ENCODE measurements around the gene LRRC66. TPM values are rescaled to one million over a fixed set of nuclear protein-coding genes. Genes with fewer than 3 reads are reported as not detected.

The LRRC66 gene
- total RNA-seq, 3 donors from 2014 or later (not counting 1 experiment from before 2014, with no cell fraction given): not detected

- no peak overlapping the region for H3K27ac ChIP-seq (ENCODE audit: low read length)
- Mint-ChIP-seq H3K27ac (no peak overlapping the region), H3K9me3 (no peaks in the 10 kb centered on the region), H3K27me3 (ENCODE audit: low read depth in 2 of 2) (peaks cover 11 to 22% of the 10 kb centered on the region in 2 donors), H3K36me3 (peaks cover 5% of the 10 kb centered on the region), H3K4me1 (no peaks in the 10 kb centered on the region), H3K4me3 (no peak overlapping the region)
- no peaks in the 10 kb centered on the region for H3K4me1 ChIP-seq (ENCODE audit: control insufficient read depth, insufficient read depth, low read length)
- H3K27me3 ChIP-seq (ENCODE audit: control insufficient read depth, insufficient read depth, low read length): peaks cover 7% of the 10 kb centered on the region
- H3K9me3 ChIP-seq (ENCODE audit: control insufficient read depth, insufficient read depth, low read length): no peaks in the 10 kb centered on the region
- 100% methylated on average over 1 of the region's 1 CpG for WGBS (ENCODE audit: insufficient coverage)
- TF ChIP-seq, protein P1, sequence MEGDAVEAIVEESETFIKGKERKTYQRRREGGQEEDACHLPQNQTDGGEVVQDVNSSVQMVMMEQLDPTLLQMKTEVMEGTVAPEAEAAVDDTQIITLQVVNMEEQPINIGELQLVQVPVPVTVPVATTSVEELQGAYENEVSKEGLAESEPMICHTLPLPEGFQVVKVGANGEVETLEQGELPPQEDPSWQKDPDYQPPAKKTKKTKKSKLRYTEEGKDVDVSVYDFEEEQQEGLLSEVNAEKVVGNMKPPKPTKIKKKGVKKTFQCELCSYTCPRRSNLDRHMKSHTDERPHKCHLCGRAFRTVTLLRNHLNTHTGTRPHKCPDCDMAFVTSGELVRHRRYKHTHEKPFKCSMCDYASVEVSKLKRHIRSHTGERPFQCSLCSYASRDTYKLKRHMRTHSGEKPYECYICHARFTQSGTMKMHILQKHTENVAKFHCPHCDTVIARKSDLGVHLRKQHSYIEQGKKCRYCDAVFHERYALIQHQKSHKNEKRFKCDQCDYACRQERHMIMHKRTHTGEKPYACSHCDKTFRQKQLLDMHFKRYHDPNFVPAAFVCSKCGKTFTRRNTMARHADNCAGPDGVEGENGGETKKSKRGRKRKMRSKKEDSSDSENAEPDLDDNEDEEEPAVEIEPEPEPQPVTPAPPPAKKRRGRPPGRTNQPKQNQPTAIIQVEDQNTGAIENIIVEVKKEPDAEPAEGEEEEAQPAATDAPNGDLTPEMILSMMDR (IDR thresholded peaks at IDR 0.05): no peak
- ATAC-seq: no peak
- intact Hi-C loops (cut with micrococcal nuclease): no loop called here
- H3K36me3 ChIP-seq (ENCODE audit: control insufficient read depth, insufficient read depth, low read length): no peaks in the 10 kb centered on the region
- no peak overlapping the region for H3K4me3 ChIP-seq (ENCODE audit: low read length)
- DNase-seq: no peak
These were observed 24.9 kb upstream of the LRRC66 start for GRCh38 chr4:52045028-52045427.

- H3K36me3 ChIP-seq (ENCODE audit: control insufficient read depth, insufficient read depth, low read length): no peaks in the 10 kb centered on the region
- intact Hi-C loops (cut with micrococcal nuclease): no loop called here
- peak within 1 kb of the TSS; percentile 89 for H3K4me3 Mint-ChIP-seq
- H3K27me3 Mint-ChIP-seq (ENCODE audit: low read depth in 2 of 2): peaks cover 34 to 47% of the 10 kb centered on the region in 2 donors
- H3K9me3 Mint-ChIP-seq: no peaks in the 10 kb centered on the region
- peaks cover 8% of the 10 kb centered on the region for H3K4me1 ChIP-seq (ENCODE audit: control insufficient read depth, insufficient read depth, low read length)
- ATAC-seq (peak; percentile 68 to 87 (median 74)), DNase-seq (peak in 1 of 2 donors; percentile 78)
- TF ChIP-seq, protein P1 (IDR thresholded peaks at IDR 0.05): no peak
- no peaks in the 10 kb centered on the region for H3K36me3 Mint-ChIP-seq
- 4% methylated on average over 68 of the region's 70 CpGs for WGBS (ENCODE audit: insufficient coverage)
- peaks cover 3% of the 10 kb centered on the region for H3K27me3 ChIP-seq (ENCODE audit: control insufficient read depth, insufficient read depth, low read length)
- no peaks in the 10 kb centered on the region for H3K9me3 ChIP-seq (ENCODE audit: control insufficient read depth, insufficient read depth, low read length)
- peak within 1 kb of the TSS; percentile 37 for H3K4me3 ChIP-seq (ENCODE audit: low read length)
- H3K27ac Mint-ChIP-seq: no peak within 1 kb of the TSS
- no peak within 1 kb of the TSS for H3K27ac ChIP-seq (ENCODE audit: low read length)
- peaks cover 10 to 14% of the 10 kb centered on the region in 2 donors for H3K4me1 Mint-ChIP-seq
These were observed 18.1 kb upstream of the LRRC66 start, which contains the start of gene SGCB for GRCh38 chr4:52038103-52038912. SGCB (minus strand) TSS chr4:52038299; CDS start chr4:52038259, 40 bp downstream.

GRCh38 chr4:52037689-52038102 is 17.5 kb upstream of the LRRC66 start:
- Histone ChIP-seq H3K27ac (ENCODE audit: low read length) (no peak overlapping the region), H3K4me3 (ENCODE audit: low read length) (peak overlapping the region; percentile 34), H3K9me3 (ENCODE audit: control insufficient read depth, insufficient read depth, low read length) (no peaks in the 10 kb centered on the region), H3K4me1 (ENCODE audit: control insufficient read depth, insufficient read depth, low read length) (peaks cover 8% of the 10 kb centered on the region), H3K36me3 (ENCODE audit: control insufficient read depth, insufficient read depth, low read length) (no peaks in the 10 kb centered on the region), H3K27me3 (ENCODE audit: control insufficient read depth, insufficient read depth, low read length) (peaks cover 3% of the 10 kb centered on the region)
- Mint-ChIP-seq H3K36me3 (no peaks in the 10 kb centered on the region), H3K4me3 (peak overlapping the region; percentile 89), H3K4me1 (peaks cover 10 to 14% of the 10 kb centered on the region in 2 donors), H3K27me3 (ENCODE audit: low read depth in 2 of 2) (peaks cover 34 to 47% of the 10 kb centered on the region in 2 donors), H3K27ac (no peak overlapping the region), H3K9me3 (no peaks in the 10 kb centered on the region)
- WGBS (ENCODE audit: insufficient coverage): 2% methylated on average over 25 of the region's 25 CpGs
- TF ChIP-seq, protein P1 (IDR thresholded peaks at IDR 0.05): no peak
- ATAC-seq (peak in 1 of 3 donors; percentile 35), DNase-seq (peak in 1 of 2 donors; percentile 37)
- intact Hi-C loops (cut with micrococcal nuclease): no loop called here
